HL-60/S4 treated with phorbol 12-myristate 13-acetate at 8.2 ng/mL for 4 days and 3 days (cell line): ENCODE data around the gene PKD1L1.

Source experiments
- in situ Hi-C: fragments of 300-500 bp; cut with MboI; formaldehyde crosslinking; loops from 2 replicates; pipeline ENCODE4 v1.15.0; 2022; ENCODE audit warnings: low sequenced_read_pairs

The PKD1L1 gene

GRCh38 chr7:47948141-47948790 is at the start of gene PKD1L1:
PKD1L1 (minus strand) TSS chr7:47948466; CDS start chr7:47948440, 26 bp downstream.
- in situ Hi-C loops, result no loop called here

GRCh38 chr7:47992446-47992845 is 44.2 kb upstream of the PKD1L1 start:
- in situ Hi-C loops, result loop anchor here (25.0 kb wide), 1 partner anchor 95 kb away; the partner anchor contains the start of gene UPP1

- in situ Hi-C loops, result loop anchor here (25.0 kb wide), 1 partner anchor 95 kb away; the partner anchor contains the start of gene UPP1
These were observed 43.6 kb upstream of the PKD1L1 start for GRCh38 chr7:47991741-47992311.

GRCh38 chr7:47991270-47991669 is 43.0 kb upstream of the PKD1L1 start:
- in situ Hi-C loops, result loop anchor here (25.0 kb wide), 1 partner anchor 96 kb away; the partner anchor contains the start of gene UPP1

GRCh38 chr7:47990592-47990991 is 42.3 kb upstream of the PKD1L1 start:
- in situ Hi-C loops, result loop anchor here (25.0 kb wide), 1 partner anchor 97 kb away; the partner anchor contains the start of gene UPP1

GRCh38 chr7:47989607-47990400 is 41.5 kb upstream of the PKD1L1 start:
- in situ Hi-C loops, result loop anchor here (25.0 kb wide), 1 partner anchor 97 kb away; the partner anchor contains the start of gene UPP1

GRCh38 chr7:47988496-47989386 is 40.5 kb upstream of the PKD1L1 start:
- in situ Hi-C loops, result loop anchor here (25.0 kb wide), 1 partner anchor 99 kb away; the partner anchor contains the start of gene UPP1

GRCh38 chr7:47982610-47983009 is 34.3 kb upstream of the PKD1L1 start:
- in situ Hi-C loops, result loop anchor here (25.0 kb wide), 1 partner anchor 105 kb away; the partner anchor contains the start of gene UPP1

- in situ Hi-C loops, result loop anchor here (25.0 kb wide), 1 partner anchor 107 kb away; the partner anchor contains the start of gene UPP1
These were observed 32.4 kb upstream of the PKD1L1 start for GRCh38 chr7:47980648-47981047.

GRCh38 chr7:47979832-47980181 is 31.5 kb upstream of the PKD1L1 start:
- in situ Hi-C loops, result loop anchor here (25.0 kb wide), 1 partner anchor 107 kb away; the partner anchor contains the start of gene UPP1

- in situ Hi-C loops, result loop anchor here (25.0 kb wide), 1 partner anchor 108 kb away; the partner anchor contains the start of gene UPP1
These were observed 31.0 kb upstream of the PKD1L1 start, which contains the start of gene HUS1 for GRCh38 chr7:47979145-47979831. HUS1 (minus strand) TSS chr7:47979615; CDS start chr7:47979519, 96 bp downstream.

- in situ Hi-C loops, result loop anchor here (25.0 kb wide), 1 partner anchor 109 kb away; the partner anchor contains the start of gene UPP1
These were observed 30.5 kb upstream of the PKD1L1 start for GRCh38 chr7:47978790-47979144.

GRCh38 chr7:47973739-47974138 is 25.5 kb upstream of the PKD1L1 start:
- in situ Hi-C loops, result no loop called here

- in situ Hi-C loops, result no loop called here
These were observed 22.5 kb upstream of the PKD1L1 start for GRCh38 chr7:47970761-47971160.

GRCh38 chr7:47968847-47969774 is 20.8 kb upstream of the PKD1L1 start:
- in situ Hi-C loops, result no loop called here

- in situ Hi-C loops, result no loop called here
These were observed 19.4 kb upstream of the PKD1L1 start for GRCh38 chr7:47967708-47968107.

- in situ Hi-C loops, result no loop called here
These were observed 18.9 kb upstream of the PKD1L1 start for GRCh38 chr7:47967123-47967522.

- in situ Hi-C loops, result no loop called here
These were observed 17.2 kb upstream of the PKD1L1 start for GRCh38 chr7:47965456-47965855.
